ENCODE measurements around the gene KCNMA1. TPM values are rescaled to one million over a fixed set of nuclear protein-coding genes. Genes with fewer than 3 reads are reported as not detected.
A peak's percentile ranks its signal among the peaks of the same experiment; 100 is the strongest.

KCNMA1 gene
- total RNA-seq, 1 donor from 2014 or later: 94.3 TPM

GRCh38 chr10:76879116-76879913 is 758.3 kb downstream of the KCNMA1 start:
- Histone ChIP-seq H3K27me3 (no peaks in the 10 kb centered on the region), H3K36me3 (no peaks in the 10 kb centered on the region), H3K4me1 (peaks cover 9% of the 10 kb centered on the region), H3K27ac (no peak overlapping the region), H3K9me3 (no peaks in the 10 kb centered on the region), H3K4me3 (no peak overlapping the region)
- DNase-seq (ENCODE audit: extremely low spot score in 2 of 2): no peak
- TF ChIP-seq CTCF (IDR thresholded peaks at IDR 0.05): no peak
- TF ChIP-seq POLR2AphosphoS5 (IDR thresholded peaks at IDR 0.05; ENCODE audit: insufficient read depth in 1 of 2, low read depth in 1 of 2): no peak
- no peak for TF ChIP-seq POLR2A (IDR thresholded peaks at IDR 0.05)
- intact Hi-C loops (cut with DNase I): no loop called here

DNA sequence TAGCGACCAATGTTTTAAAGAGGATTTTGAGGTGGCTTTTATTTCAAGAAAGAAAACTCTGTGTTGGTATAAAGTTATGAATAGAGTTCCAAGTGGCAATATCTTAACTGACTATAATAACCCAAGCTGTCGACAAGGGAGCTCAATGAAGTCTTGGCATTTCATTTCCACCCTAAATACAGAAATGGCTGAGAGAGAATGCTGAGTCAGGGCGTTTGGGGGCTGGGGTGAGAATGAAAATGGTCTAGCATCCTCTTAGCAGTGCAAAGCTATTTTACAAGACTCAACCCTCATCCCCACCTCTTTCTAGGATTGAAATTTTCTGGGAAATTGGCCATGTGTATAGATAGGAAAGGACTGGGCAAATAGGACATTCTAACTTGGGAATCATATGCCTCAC is 759.1 kb downstream of the KCNMA1 start:
- Histone ChIP-seq H3K27me3 (no peaks in the 10 kb centered on the region), H3K9me3 (no peaks in the 10 kb centered on the region), H3K4me3 (no peak overlapping the region), H3K27ac (no peak overlapping the region), H3K4me1 (peaks cover 9% of the 10 kb centered on the region), H3K36me3 (no peaks in the 10 kb centered on the region)
- intact Hi-C loops (cut with DNase I): no loop called here
- no peak for TF ChIP-seq POLR2A (IDR thresholded peaks at IDR 0.05)
- no peak for TF ChIP-seq CTCF (IDR thresholded peaks at IDR 0.05)
- no peak for TF ChIP-seq POLR2AphosphoS5 (IDR thresholded peaks at IDR 0.05; ENCODE audit: insufficient read depth in 1 of 2, low read depth in 1 of 2)
- no peak for DNase-seq (ENCODE audit: extremely low spot score in 2 of 2)

- no peak for TF ChIP-seq POLR2A (IDR thresholded peaks at IDR 0.05)
- no peak for TF ChIP-seq POLR2AphosphoS5 (IDR thresholded peaks at IDR 0.05; ENCODE audit: insufficient read depth in 1 of 2, low read depth in 1 of 2)
- no peak for TF ChIP-seq CTCF (IDR thresholded peaks at IDR 0.05)
- H3K4me3 ChIP-seq: no peak overlapping the region
- H3K27me3 ChIP-seq: no peaks in the 10 kb centered on the region
- no peaks in the 10 kb centered on the region for H3K9me3 ChIP-seq
- H3K36me3 ChIP-seq: no peaks in the 10 kb centered on the region
- no peak for DNase-seq (ENCODE audit: extremely low spot score in 2 of 2)
- peak overlapping the region; percentile 8 for H3K27ac ChIP-seq
- H3K4me1 ChIP-seq: peaks cover 9% of the 10 kb centered on the region
- intact Hi-C loops (cut with DNase I): no loop called here
These were observed 762.7 kb downstream of the KCNMA1 start for GRCh38 chr10:76874896-76875295.

DNA sequence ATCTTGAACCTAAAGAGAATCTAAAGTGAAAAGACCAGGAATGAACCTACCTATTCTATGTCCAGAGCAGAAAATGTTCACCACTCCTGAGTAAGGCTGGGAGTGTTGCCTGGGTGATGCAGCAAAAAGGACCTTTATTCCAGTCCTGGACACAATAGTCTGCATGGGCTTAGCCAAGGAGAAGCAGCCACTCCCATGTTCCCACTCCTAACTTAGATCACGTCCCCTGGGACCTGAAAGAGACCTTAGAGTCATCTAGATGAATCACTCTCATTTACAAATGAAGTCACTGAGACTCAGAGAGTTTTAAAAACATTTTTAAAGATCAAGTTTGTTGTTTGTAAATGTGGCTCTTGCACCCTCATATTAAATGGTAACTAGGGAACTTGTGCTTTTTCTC is 763.4 kb downstream of the KCNMA1 start:
- intact Hi-C loops (cut with DNase I): no loop called here
- TF ChIP-seq POLR2A (IDR thresholded peaks at IDR 0.05) (no peak), POLR2AphosphoS5 (IDR thresholded peaks at IDR 0.05; ENCODE audit: insufficient read depth in 1 of 2, low read depth in 1 of 2) (no peak), CTCF (IDR thresholded peaks at IDR 0.05) (no peak)

DNA sequence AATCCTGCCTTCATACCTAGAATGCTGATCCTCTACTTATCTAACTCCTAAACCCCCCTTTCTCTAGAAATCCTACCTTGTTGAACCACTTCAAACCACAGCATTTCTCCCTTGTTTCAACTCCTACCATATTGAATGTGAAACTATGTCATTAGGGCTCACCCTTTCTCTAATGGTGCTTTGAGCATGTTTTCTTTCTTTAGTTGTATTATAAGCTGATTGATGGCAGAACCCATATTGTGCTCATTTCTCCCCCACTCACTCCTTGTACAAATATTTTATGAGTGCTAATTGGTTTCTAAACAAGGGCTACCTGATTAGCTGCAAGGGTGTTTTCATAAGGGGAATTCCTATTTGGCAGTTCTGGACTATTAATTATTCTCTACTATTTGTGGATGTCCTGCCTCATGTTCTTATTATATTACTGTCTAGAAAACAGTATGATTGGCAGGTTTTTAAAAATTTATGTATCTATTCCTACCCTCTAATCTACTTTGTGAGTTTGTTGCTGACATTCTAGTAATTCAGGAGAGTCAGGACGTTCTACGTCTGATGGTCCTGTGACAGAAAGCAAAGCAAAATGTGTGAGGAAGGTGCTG is 765.8 kb downstream of the KCNMA1 start:
- intact Hi-C loops (cut with DNase I): no loop called here
- peaks cover 9% of the 10 kb centered on the region for H3K4me1 ChIP-seq
- no peak for TF ChIP-seq POLR2A (IDR thresholded peaks at IDR 0.05)
- TF ChIP-seq CTCF (IDR thresholded peaks at IDR 0.05): no peak
- TF ChIP-seq POLR2AphosphoS5 (IDR thresholded peaks at IDR 0.05; ENCODE audit: insufficient read depth in 1 of 2, low read depth in 1 of 2): no peak
- no peak overlapping the region for H3K27ac ChIP-seq
- no peaks in the 10 kb centered on the region for H3K36me3 ChIP-seq
- H3K4me3 ChIP-seq: no peak overlapping the region
- H3K9me3 ChIP-seq: no peaks in the 10 kb centered on the region
- no peak for DNase-seq (ENCODE audit: extremely low spot score in 2 of 2)
- no peaks in the 10 kb centered on the region for H3K27me3 ChIP-seq

More for the DNA sequence above, 763.4 kb downstream of the KCNMA1 start:
- peaks cover 9% of the 10 kb centered on the region for H3K4me1 ChIP-seq
- H3K9me3 ChIP-seq: no peaks in the 10 kb centered on the region
- no peaks in the 10 kb centered on the region for H3K27me3 ChIP-seq
- DNase-seq (ENCODE audit: extremely low spot score in 2 of 2): no peak
- no peaks in the 10 kb centered on the region for H3K36me3 ChIP-seq
- no peak overlapping the region for H3K4me3 ChIP-seq
- H3K27ac ChIP-seq: peak overlapping the region; percentile 8

Measured in vagina (tissue), 2 donors.